HL-60 (cell line): ENCODE data around the gene RNF152.

ENCODE experiments used
- POLR2AphosphoS5 ChIP-seq: IDR thresholded peaks from 2 replicates; pipeline ENCODE4 v1.6.1; 2012; ENCODE audit warnings: low read depth
- TF ChIP-seq, protein P1 (sequence below): IDR thresholded peaks from one replicate; pipeline ENCODE4 v1.5.1; 2011; ENCODE audit warnings: low read length, control low read depth, inconsistent platforms; ENCODE audit not compliant: insufficient read depth

DNA sequence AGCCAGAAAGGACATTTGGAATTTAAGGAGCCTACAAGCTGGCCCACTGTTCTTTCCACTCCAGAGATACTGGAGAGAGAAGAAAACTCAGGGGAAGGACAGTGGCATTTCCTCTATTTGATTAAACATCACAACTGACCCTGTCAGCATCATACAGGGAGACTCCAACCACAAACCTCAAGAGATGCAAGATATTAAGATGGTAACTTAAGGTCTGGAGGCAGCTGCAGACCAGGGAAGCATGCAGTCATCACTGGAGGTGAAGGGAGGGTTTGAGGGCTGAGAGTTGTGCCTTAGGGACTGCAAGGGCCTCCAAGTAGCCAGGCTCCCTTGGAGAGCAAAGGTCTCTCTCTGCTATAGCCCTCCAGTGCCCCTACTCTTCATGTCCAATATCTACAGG is 67.4 kb downstream of the RNF152 start:
- TF ChIP-seq, protein P1, sequence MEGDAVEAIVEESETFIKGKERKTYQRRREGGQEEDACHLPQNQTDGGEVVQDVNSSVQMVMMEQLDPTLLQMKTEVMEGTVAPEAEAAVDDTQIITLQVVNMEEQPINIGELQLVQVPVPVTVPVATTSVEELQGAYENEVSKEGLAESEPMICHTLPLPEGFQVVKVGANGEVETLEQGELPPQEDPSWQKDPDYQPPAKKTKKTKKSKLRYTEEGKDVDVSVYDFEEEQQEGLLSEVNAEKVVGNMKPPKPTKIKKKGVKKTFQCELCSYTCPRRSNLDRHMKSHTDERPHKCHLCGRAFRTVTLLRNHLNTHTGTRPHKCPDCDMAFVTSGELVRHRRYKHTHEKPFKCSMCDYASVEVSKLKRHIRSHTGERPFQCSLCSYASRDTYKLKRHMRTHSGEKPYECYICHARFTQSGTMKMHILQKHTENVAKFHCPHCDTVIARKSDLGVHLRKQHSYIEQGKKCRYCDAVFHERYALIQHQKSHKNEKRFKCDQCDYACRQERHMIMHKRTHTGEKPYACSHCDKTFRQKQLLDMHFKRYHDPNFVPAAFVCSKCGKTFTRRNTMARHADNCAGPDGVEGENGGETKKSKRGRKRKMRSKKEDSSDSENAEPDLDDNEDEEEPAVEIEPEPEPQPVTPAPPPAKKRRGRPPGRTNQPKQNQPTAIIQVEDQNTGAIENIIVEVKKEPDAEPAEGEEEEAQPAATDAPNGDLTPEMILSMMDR = no peak
- no peak for TF ChIP-seq POLR2AphosphoS5
